Effector memory CD8-positive, alpha-beta T cell (primary cell): ENCODE results near the gene OR1D2.
"Not testable (repeated sequence)": the region's sequence is repeated elsewhere in the genome, so short reads cannot be mapped to it uniquely, and the experiment has no call there.

Source experiments
- ATAC-seq: fragments of 150-1000 bp; cut with Tn5 transposase; replicated peaks from 2 replicates; pipeline ENCODE4 v1.10.0; 2021; ENCODE audit warnings: mild to moderate bottlenecking, moderate library complexity
- DNase-seq, 3 experiments: peaks; one replicate each; pipeline ENCODE4 v3.0.0; 2021
- H3K27ac Mint-ChIP-seq, 2 donors: one replicate each; pipeline ENCODE4 v1.8.0; 2022; ENCODE audit warnings: mild to moderate bottlenecking in 2 of 2, mixed read lengths in 2 of 2, moderate library complexity in 2 of 2
- H3K27me3 Mint-ChIP-seq, 2 donors: one replicate each; pipeline ENCODE4 v1.8.0; 2022; ENCODE audit warnings: mixed read lengths in 2 of 2
- H3K36me3 Mint-ChIP-seq: one replicate; pipeline ENCODE4 v1.8.0; 2022; ENCODE audit warnings: mild to moderate bottlenecking, moderate library complexity, mixed read lengths; ENCODE audit not compliant: insufficient read depth
- H3K4me1 Mint-ChIP-seq, 2 donors: one replicate each; pipeline ENCODE4 v1.8.0; 2022; ENCODE audit warnings: low read depth in 2 of 2, mixed read lengths in 2 of 2
- H3K4me3 Mint-ChIP-seq, 2 donors: one replicate each; pipeline ENCODE4 v1.8.0; 2022; ENCODE audit warnings: mild to moderate bottlenecking in 2 of 2, mixed read lengths in 2 of 2, moderate library complexity in 2 of 2
- H3K9me3 Mint-ChIP-seq, 2 donors: one replicate each; pipeline ENCODE4 v1.8.0; 2022; ENCODE audit warnings: mixed read lengths in 2 of 2
- total RNA-seq, 9 experiments: gene quantifications; one replicate each; lab custom pipeline; 2026; lab: John Stamatoyannopoulos, UW

The OR1D2 gene, protein sequence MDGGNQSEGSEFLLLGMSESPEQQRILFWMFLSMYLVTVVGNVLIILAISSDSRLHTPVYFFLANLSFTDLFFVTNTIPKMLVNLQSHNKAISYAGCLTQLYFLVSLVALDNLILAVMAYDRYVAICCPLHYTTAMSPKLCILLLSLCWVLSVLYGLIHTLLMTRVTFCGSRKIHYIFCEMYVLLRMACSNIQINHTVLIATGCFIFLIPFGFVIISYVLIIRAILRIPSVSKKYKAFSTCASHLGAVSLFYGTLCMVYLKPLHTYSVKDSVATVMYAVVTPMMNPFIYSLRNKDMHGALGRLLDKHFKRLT
- total RNA-seq, result 0 reads per million in 9 experiments

DNA sequence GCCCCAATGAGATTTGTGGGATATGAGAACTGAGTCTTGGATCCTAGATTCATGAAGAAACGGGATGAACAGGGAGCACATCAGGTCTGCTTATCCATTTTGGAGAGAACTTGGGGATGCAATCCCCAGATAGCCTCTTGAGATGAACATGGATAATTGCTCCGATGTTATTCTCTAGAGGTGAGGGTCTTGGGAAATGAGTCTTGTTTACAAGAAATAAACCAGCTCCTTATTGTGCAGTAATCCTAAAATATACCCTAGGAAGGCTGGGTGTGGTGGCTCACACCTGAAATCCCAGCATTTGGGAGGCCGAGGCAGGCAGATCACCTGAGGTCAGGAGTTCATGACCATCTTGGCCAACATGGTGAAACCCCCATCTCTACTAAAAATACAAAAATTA, at the start of gene OR1D2:
TSS of gene OR1D2 (minus strand) at position 101 of the 400 bp plus-strand sequence. CDS start 11,426 bp downstream, outside the sequence.
- H3K27me3 Mint-ChIP-seq, result peaks cover 57 to 61% of the 10 kb centered on the region in 2 donors
- no peak for ATAC-seq
- no peak within 1 kb of the TSS for H3K27ac Mint-ChIP-seq
- no peak within 1 kb of the TSS for H3K4me3 Mint-ChIP-seq
- H3K9me3 Mint-ChIP-seq, result peaks cover 0 to 10% of the 10 kb centered on the region in 2 donors
- H3K36me3 Mint-ChIP-seq, result no peaks in the 10 kb centered on the region
- no peak for DNase-seq
- no peaks in the 10 kb centered on the region for H3K4me1 Mint-ChIP-seq

DNA sequence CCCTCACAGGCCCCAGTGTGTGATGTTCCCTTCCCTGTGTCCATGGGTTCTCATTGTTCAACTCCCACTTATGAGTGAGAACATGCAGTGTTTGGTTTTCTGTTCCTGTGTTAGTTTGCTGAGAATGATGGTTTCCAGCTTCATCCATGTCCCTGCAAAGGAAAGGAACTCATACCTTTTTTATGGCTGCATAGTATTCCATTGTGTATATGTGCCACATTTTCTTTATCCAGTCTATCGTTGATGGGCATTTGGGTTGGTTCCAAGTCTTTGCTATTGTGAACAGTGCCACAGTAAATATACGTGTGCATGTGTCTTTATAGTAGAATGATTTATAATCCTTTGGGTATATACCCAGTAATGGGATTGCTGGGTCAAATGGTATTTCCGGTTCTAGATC, 33.3 kb upstream of the OR1D2 start:
- not testable (repeated sequence) for H3K36me3 Mint-ChIP-seq, DNase-seq, ATAC-seq, H3K4me3 Mint-ChIP-seq, H3K4me1 Mint-ChIP-seq, H3K9me3 Mint-ChIP-seq, H3K27ac Mint-ChIP-seq
- peaks cover 47 to 53% of the 10 kb centered on the region in 2 donors for H3K27me3 Mint-ChIP-seq

DNA sequence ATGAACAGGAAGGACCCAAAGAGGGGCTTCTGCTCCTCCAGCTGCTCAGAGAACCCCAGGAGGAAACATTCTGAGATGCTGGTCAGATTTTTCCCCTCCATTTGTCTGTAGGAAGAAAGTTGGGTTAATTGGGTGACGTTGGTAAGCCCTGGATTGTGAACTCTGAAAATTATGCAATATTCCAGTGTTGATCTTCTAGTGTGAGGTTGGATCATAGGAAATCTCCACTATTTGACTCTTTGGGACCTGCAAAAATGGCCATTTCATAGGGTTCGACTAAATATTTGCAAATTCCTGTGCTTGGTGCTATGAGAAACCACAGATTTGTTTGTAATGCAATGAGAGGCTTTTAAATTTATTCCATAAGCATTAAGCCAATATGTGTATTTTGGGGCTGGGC, 23.2 kb upstream of the OR1D2 start, which contains the start of gene OR1G1:
TSS of gene OR1G1 (minus strand) at position 101 of the 400 bp plus-strand sequence. CDS start at position 101, 0 bp downstream.
- Mint-ChIP-seq H3K9me3 (no peaks in the 10 kb centered on the region), H3K27me3 (peaks cover 52 to 97% of the 10 kb centered on the region in 2 donors), H3K4me3 (no peak within 1 kb of the TSS), H3K4me1 (no peaks in the 10 kb centered on the region), H3K36me3 (no peaks in the 10 kb centered on the region), H3K27ac (no peak within 1 kb of the TSS)
- ATAC-seq, result no peak
- no peak for DNase-seq

DNA sequence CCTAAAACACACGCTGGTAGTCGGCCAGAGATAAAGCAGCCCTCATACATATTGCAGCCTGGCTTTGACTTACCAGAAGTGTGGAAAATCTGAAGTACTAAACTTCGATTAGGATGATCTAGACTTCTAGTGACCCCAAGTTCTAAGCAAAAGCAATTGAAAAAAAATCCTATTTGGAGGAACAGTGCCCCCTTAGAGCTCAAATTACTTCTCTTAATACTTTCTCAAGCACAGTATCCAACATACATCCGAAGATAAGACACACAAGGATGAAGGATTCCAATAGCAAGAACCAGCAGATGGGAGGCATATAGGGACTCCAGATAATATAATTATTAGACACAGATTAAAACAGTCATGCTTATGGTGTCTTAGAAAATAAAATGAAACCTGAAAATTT, 30.4 kb downstream of the OR1D2 start:
- not testable (repeated sequence) for H3K36me3 Mint-ChIP-seq, DNase-seq, H3K27ac Mint-ChIP-seq, H3K9me3 Mint-ChIP-seq, ATAC-seq, H3K4me1 Mint-ChIP-seq, H3K4me3 Mint-ChIP-seq
- H3K27me3 Mint-ChIP-seq, result peaks cover 6 to 34% of the 10 kb centered on the region in 2 donors

DNA sequence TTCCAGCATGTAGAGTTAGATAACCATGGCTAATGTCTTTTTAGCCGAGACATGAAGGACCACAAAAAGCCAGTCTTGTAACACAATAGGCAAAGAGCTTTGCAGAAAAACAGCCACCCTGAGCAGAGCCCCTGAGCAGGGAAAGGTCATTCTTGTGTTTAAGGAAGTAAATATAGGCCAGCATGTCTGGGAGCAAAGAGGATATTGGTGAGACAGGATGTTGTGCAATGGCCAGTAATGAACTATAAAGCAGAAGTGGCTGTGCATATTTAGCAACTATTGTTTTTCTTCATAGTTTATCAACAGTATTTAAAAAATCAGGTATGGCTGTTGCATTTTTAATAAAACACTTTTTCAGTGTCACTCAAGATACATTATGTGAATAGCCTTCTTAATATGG, 39.0 kb downstream of the OR1D2 start:
- H3K36me3 Mint-ChIP-seq, H3K4me3 Mint-ChIP-seq, H3K27ac Mint-ChIP-seq, H3K9me3 Mint-ChIP-seq, DNase-seq, H3K4me1 Mint-ChIP-seq, H3K27me3 Mint-ChIP-seq: not testable (repeated sequence)
- peak; percentile 77 for ATAC-seq

DNA sequence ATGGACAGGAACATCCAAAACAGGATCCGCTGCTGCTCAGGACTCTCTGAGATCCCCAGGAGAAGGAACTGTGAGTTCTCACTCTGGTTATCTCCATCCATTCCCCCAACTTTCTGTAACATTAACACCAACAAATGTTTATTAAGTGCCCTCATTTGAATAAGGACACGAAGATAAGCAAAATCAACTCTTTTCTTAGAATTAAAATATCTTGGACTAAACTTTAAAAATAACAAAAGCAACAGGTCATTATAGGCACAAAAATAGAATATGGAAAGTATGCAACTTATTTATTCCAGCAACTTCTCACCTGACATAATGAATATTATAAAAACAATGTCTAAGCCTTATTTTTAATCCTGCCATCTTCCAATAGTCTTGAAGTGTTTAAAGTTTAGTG, 40.7 kb downstream of the OR1D2 start, which contains the start of gene OR1D5:
TSS of gene OR1D5 (minus strand) at position 101 of the 400 bp plus-strand sequence. CDS start at position 101, 0 bp downstream.
- H3K4me1 Mint-ChIP-seq, H3K9me3 Mint-ChIP-seq: not testable (repeated sequence)
- peak within 1 kb of the TSS in 1 of 2 donors; percentile 24 for H3K27ac Mint-ChIP-seq

DNA sequence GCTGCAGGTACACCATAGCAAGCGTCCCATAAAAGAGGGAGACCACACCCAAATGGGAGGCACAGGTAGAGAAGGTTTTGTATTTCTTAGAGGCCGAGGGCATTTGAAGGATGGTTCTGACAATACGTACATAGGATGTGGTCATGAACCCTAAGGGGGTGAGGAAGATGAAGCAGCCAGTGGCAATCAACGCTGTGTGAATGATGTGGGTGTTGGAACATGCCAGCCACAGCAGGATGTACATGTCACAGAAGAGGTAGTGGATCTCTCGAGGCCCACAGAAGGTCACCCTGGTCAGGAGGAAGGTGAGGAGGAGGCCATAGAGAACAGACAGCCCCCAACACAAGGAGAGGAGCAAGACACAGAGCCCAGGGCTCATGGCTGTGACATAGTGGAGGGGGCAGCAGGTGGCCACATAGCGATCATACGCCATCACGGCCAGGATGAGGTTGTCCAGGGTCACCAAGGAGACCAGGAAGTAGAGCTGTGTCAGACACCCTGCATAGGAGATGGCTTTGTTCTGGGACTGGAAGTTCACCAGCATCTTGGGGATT, 41.3 kb downstream of the OR1D2 start:
- H3K4me3 Mint-ChIP-seq, result not testable (repeated sequence)

More for the DNA sequence above, 40.7 kb downstream of the OR1D2 start, which contains the start of gene OR1D5:
- H3K36me3 Mint-ChIP-seq, H3K4me3 Mint-ChIP-seq, H3K27me3 Mint-ChIP-seq, ATAC-seq, DNase-seq: not testable (repeated sequence)

DNA sequence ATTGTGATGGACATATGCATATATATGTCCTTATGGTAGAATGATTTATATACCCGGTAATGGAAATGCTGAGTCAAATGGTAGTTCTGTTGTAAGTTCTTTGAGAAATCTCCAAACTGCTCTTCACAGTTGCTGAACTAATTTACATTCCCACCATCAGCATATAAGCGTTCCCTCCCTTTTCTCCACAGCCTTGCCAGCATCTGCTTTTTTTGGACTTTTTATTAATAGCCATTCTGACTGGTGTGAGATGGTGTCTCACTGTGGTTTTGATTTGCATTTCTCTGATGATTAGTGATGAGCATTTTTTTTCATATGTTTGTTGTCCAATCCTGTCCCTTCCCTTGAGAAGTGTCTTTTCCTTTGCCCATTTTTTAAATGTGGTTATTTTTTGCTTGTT, 49.4 kb downstream of the OR1D2 start:
- DNase-seq, H3K36me3 Mint-ChIP-seq, H3K27ac Mint-ChIP-seq, H3K4me3 Mint-ChIP-seq, H3K9me3 Mint-ChIP-seq, H3K4me1 Mint-ChIP-seq, ATAC-seq, H3K27me3 Mint-ChIP-seq: not testable (repeated sequence)

More for the DNA sequence above, 41.3 kb downstream of the OR1D2 start:
- not testable (repeated sequence) for DNase-seq, H3K36me3 Mint-ChIP-seq, H3K27me3 Mint-ChIP-seq, H3K9me3 Mint-ChIP-seq, H3K4me1 Mint-ChIP-seq
- peak; percentile 77 for ATAC-seq
- peak overlapping the region in 1 of 2 donors; percentile 24 for H3K27ac Mint-ChIP-seq

DNA sequence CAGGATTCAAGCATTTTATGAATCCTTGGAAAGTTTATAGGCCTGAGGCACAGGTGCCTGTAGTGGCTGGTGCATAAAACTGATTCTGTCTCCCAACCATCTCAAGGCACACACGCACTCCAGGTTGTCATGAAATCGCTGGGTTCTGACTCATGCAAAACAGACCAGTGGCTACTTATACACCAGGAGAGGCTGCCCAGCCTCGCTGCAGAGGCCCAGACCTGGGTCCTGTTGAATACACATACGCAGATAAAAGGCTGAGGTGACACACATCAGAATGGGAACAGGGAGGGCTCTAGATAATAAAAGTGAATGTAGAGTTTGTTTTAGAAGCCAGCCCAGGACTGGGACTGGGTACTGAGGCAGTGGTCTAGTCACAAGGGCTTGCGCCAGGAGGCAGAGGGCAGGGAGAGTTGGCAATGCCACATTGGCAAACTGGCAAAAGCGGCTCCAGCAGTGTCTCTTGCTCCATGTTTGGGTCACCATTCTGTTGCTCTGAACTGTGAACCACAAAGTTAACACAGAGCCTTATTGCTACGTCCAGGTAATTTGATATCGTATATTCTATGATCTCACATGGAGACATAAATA, 54.4 kb downstream of the OR1D2 start:
- no peak for DNase-seq
- H3K27me3 Mint-ChIP-seq, result no peaks in the 10 kb centered on the region
- H3K36me3 Mint-ChIP-seq, result peaks cover 14% of the 10 kb centered on the region
- ATAC-seq, result no peak
- H3K4me1 Mint-ChIP-seq, result peaks cover 0 to 8% of the 10 kb centered on the region in 2 donors
- peak overlapping the region; percentile 86 to 94 for H3K4me3 Mint-ChIP-seq
- no peaks in the 10 kb centered on the region for H3K9me3 Mint-ChIP-seq
- H3K27ac Mint-ChIP-seq, result no peak overlapping the region

DNA sequence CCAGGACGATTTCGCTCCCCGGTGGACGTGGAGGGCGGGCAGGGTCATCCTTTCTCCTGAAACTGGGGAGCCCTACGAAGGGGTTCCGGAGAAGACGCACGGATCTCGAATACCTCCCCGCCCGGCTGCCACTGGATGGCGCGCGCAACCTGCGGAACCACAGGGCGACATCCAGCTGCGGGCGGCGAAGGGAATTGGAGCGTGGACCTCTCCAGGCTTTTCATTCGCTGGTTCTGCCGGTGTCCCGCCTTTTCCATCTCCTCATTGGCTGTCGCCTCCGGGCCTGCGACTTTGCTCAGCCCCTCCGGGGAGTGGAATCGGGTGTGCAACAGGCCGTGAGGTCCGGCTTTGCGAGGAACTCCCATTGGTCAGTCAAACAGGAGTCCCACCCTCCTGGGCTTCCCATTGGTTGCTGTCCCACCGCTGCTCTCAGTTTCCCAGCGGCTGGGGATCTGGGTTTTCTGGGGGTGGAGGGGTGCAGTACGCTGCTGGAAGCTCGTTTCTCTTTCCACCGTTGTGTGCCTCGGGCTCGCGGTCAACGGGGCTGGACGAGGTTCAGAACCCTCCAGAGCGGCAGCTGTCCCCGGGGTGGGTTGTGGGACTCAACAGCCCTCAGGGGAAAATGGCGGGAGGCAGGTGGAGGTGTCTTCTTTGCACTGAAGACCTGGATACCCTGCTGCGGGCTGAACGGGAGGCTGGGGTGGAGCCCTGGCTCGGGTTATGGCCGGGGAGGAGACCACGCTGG, 55.3 kb downstream of the OR1D2 start:
- Mint-ChIP-seq H3K27me3 (no peaks in the 10 kb centered on the region), H3K9me3 (peaks cover 0 to 2% of the 10 kb centered on the region in 2 donors), H3K4me1 (peaks cover 0 to 8% of the 10 kb centered on the region in 2 donors), H3K4me3 (peak overlapping the region; percentile 86 to 94), H3K27ac (peak overlapping the region; percentile 65 to 73), H3K36me3 (peaks cover 14% of the 10 kb centered on the region)
- ATAC-seq (peak; percentile 97), DNase-seq (peak; percentile 77 to 85 (median 82))

DNA sequence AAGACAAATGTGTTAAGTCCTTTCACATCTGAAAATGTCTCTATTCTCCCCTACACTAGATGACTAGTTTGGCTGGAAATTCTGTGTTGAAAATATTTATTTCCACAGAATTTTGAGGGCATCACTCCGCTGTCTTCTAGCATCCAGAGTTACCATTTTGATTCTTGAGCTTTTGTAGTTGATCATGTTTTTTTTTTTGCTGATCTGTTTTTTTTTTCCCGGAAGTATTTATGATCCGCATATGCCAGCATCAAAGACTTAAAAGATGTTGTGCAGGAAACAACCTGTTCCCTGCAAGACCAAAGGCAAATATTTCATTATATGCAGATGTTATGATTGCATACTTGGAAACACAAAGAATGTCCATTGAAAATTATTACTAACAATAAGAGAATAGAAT, 57.5 kb downstream of the OR1D2 start:
- peaks cover 0 to 8% of the 10 kb centered on the region in 2 donors for H3K4me1 Mint-ChIP-seq
- no peak for ATAC-seq
- no peak for DNase-seq
- peaks cover 14% of the 10 kb centered on the region for H3K36me3 Mint-ChIP-seq
- peaks cover 0 to 2% of the 10 kb centered on the region in 2 donors for H3K9me3 Mint-ChIP-seq
- no peak overlapping the region for H3K27ac Mint-ChIP-seq
- no peak overlapping the region for H3K4me3 Mint-ChIP-seq
- H3K27me3 Mint-ChIP-seq, result no peaks in the 10 kb centered on the region

DNA sequence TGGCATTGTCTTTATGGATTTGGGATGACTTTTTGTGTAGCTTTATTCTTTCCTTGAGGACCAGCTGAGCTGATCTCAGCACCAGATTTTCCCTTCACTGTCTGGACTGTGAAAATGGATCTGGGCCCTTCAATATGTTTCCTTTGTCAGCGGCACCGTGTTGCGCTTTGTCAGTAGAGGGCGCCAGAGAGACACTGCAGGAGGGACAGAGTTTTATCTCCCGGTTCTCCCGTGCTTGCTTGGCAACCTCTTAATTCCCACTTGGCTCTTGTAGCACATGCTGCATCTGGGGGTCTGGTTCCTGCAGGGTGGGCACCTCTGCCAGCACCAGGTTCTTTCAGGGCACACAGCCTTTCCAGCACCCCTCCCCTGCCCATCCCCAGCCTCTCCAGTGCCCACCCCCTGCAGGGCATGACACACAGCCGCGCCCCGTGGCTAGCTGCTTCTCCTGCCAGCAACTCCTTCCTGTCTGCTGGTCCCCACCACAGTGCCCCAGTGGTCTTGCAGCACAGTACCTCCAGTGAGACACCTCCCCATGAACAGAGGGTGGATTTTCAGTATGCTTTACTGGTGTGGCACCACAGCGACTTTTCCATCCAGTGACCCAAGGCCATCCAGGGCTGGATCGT, 60.4 kb downstream of the OR1D2 start:
- Mint-ChIP-seq H3K4me1 (peaks cover 4 to 12% of the 10 kb centered on the region in 2 donors), H3K4me3 (no peak overlapping the region), H3K36me3 (peaks cover 15% of the 10 kb centered on the region), H3K27me3 (no peaks in the 10 kb centered on the region), H3K9me3 (peaks cover 0 to 2% of the 10 kb centered on the region in 2 donors), H3K27ac (no peak overlapping the region)
- no peak for ATAC-seq
- DNase-seq, result no peak

DNA sequence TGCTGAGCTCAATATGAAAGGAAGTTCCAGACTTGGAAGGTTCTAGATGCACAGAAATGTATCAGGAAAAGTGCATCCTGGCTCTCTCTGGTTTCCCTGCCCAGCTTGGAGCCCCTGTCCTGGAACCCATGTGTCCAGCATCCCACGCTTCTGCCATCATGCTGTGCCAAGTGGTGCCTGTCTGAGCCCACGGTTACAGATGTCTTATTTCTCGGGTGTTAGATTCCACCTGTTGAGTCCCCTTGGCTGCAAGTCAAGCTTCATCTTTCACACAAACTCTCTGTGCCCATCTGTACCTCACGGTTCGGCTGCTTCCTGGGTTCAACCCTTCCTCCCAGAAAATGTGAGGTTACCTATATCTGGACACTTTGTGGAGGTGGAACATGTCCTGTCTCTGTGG, 63.3 kb downstream of the OR1D2 start:
- Mint-ChIP-seq H3K27ac (no peak overlapping the region), H3K4me1 (peaks cover 5 to 10% of the 10 kb centered on the region in 2 donors)

More for the DNA sequence above, 63.3 kb downstream of the OR1D2 start:
- Mint-ChIP-seq H3K36me3 (peaks cover 29% of the 10 kb centered on the region), H3K9me3 (peaks cover 0 to 2% of the 10 kb centered on the region in 2 donors), H3K4me3 (no peak overlapping the region), H3K27me3 (no peaks in the 10 kb centered on the region)
- DNase-seq (no peak), ATAC-seq (no peak)
